Hematopoietic multipotent progenitor cell (in vitro differentiated cells): ENCODE data around the gene KRT33B. TPM values are rescaled to one million over a fixed set of nuclear protein-coding genes. Genes with fewer than 3 reads are reported as not detected.
"Not testable (repeated sequence)": the region's sequence is repeated elsewhere in the genome, so short reads cannot be mapped to it uniquely, and the experiment has no call there.

Experiments used
- DNase-seq, 3 donors: peaks; one replicate each; pipeline ENCODE4 v3.0.0-alpha.2; 2011 to 2015; ENCODE audit warnings: low read depth in 2 of 3, low spot score in 2 of 3
- total RNA-seq: library from RNA; depleted of rRNA; stranded (reverse); fragments of >200 nt; gene quantifications from one replicate; pipeline ENCODE4 v1.2.3, GENCODE V29; 2012

The KRT33B gene
- total RNA-seq, 1 donor = not detected

GRCh38 chr17:41350381-41350878 lies 19.2 kb downstream of the KRT33B start, which contains the start of gene KRT33A:
KRT33A (minus strand) TSS chr17:41350828; CDS start chr17:41350767, 61 bp downstream.
- DNase-seq = not testable (repeated sequence)

- no peak for DNase-seq
Measured at GRCh38 chr17:41347869-41348760, 21.5 kb downstream of the KRT33B start.

- not testable (repeated sequence) for DNase-seq
Measured at GRCh38 chr17:41346421-41346820, 23.2 kb downstream of the KRT33B start.

- no peak for DNase-seq
Measured at GRCh38 chr17:41345992-41346391, 23.6 kb downstream of the KRT33B start.

- no peak for DNase-seq
Measured at GRCh38 chr17:41343029-41343428, 26.6 kb downstream of the KRT33B start.

GRCh38 chr17:41340934-41341861 lies 28.4 kb downstream of the KRT33B start:
- DNase-seq = no peak

- no peak for DNase-seq
Measured at GRCh38 chr17:41340494-41340893, 29.1 kb downstream of the KRT33B start.

GRCh38 chr17:41339571-41340172 lies 29.9 kb downstream of the KRT33B start:
- DNase-seq = no peak

GRCh38 chr17:41338961-41339485 lies 30.6 kb downstream of the KRT33B start:
- peak; percentile 29 to 54 (median 40) for DNase-seq

- no peak for DNase-seq
Measured at GRCh38 chr17:41335747-41336146, 33.9 kb downstream of the KRT33B start.

- peak in 1 of 3 donors; percentile 16 for DNase-seq
Measured at GRCh38 chr17:41334385-41335305, 35.0 kb downstream of the KRT33B start.

- no peak for DNase-seq
Measured at GRCh38 chr17:41333836-41334235, 35.8 kb downstream of the KRT33B start.

- DNase-seq = no peak
Measured at GRCh38 chr17:41333098-41333497, 36.5 kb downstream of the KRT33B start.

- no peak for DNase-seq
Measured at GRCh38 chr17:41332239-41332638, 37.4 kb downstream of the KRT33B start.

GRCh38 chr17:41331606-41332005 lies 38.0 kb downstream of the KRT33B start:
- DNase-seq = no peak

GRCh38 chr17:41329279-41329948 lies 40.2 kb downstream of the KRT33B start:
- peak in 2 of 3 donors; percentile 14 to 41 for DNase-seq

GRCh38 chr17:41328207-41328606 lies 41.4 kb downstream of the KRT33B start:
- DNase-seq = no peak

GRCh38 chr17:41327411-41328120 lies 42.0 kb downstream of the KRT33B start:
- DNase-seq = no peak
